ENCODE results near the gene UBE2V1. TPM values are rescaled to one million over a fixed set of nuclear protein-coding genes. Genes with fewer than 3 reads are reported as not detected.

Gene UBE2V1
- total and polyA plus RNA-seq, 2 donors (not counting 1 experiment from before 2014, with no cell fraction given) = 69.2 to 158 TPM

DNA sequence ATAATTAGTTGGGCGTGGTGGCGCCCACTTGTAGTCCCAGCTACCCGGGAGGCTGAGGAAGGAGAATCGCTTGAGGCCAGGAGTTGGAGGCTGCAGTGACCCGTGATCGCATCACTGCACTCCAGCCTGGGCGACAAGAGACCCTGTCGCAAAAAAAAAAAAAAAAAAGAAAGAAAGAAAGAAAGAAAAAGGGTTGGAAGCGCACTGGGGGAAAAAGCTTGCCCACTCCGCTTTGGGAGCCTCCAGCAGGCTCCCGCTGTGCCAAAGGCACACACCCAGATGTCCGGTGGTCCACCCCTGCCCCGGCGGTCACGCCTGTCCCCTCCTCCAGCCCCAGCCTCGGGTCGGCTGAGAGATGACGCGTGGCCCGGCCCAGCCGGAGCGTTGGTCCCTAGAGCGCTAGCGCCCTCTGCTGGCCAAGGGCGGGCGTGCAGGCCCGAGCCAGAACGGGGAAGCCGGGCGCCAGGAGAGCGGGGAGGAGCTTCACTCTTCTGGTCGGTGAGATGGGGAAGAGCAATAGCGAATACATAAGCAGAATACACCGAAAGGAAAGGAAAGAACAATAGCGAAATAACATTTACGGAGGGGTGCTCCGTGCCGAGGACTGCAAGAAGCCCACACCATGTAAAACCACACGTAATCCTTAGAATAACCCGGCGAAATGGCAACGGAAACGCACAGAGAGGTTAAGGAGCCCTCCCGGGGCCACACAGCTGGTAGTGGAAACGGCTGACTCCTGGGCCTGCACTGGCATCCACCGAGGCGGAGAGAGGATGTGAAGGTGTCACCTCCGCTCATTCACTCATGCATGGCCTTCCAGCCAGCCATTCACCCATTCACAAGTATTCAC lies 41.7 kb downstream of the UBE2V1 start:
- H3K4me2 ChIP-seq (replicated peaks; ENCODE audit: low read depth, low read length, poor library complexity, severe bottlenecking) = peak overlapping the region; percentile 84
- TF ChIP-seq, protein P1, sequence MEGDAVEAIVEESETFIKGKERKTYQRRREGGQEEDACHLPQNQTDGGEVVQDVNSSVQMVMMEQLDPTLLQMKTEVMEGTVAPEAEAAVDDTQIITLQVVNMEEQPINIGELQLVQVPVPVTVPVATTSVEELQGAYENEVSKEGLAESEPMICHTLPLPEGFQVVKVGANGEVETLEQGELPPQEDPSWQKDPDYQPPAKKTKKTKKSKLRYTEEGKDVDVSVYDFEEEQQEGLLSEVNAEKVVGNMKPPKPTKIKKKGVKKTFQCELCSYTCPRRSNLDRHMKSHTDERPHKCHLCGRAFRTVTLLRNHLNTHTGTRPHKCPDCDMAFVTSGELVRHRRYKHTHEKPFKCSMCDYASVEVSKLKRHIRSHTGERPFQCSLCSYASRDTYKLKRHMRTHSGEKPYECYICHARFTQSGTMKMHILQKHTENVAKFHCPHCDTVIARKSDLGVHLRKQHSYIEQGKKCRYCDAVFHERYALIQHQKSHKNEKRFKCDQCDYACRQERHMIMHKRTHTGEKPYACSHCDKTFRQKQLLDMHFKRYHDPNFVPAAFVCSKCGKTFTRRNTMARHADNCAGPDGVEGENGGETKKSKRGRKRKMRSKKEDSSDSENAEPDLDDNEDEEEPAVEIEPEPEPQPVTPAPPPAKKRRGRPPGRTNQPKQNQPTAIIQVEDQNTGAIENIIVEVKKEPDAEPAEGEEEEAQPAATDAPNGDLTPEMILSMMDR (IDR thresholded peaks at IDR 0.05) = peak; percentile 99
- TF ChIP-seq EZH2 (IDR thresholded peaks at IDR 0.05; ENCODE audit: borderline replicate concordance, insufficient read depth, low read depth, low read length, poor library complexity, severe bottlenecking) = no peak
- intact Hi-C loops (cut with micrococcal nuclease) = loop anchor here (1.0 to 5.0 kb wide), 5 partner anchors 15 to 98 kb away; no protein-coding TSS in a partner anchor
- ChIA-PET CTCF (interaction anchor here (0.6 to 15.9 kb wide), 63 partner anchors 9 to 459 kb away, joined by 3 to 531 read pairs (median 6); partner anchors contain the start of genes PEDS1, RNF114, SNAI1 and SPATA2), POLR2A (interaction anchor here (0.6 to 1.6 kb wide), 7 partner anchors 55 to 1434 kb away, joined by 3 to 27 read pairs (median 4); no protein-coding TSS in a partner anchor)
- Mint-ChIP-seq H3K27me3 (no peaks in the 10 kb centered on the region), H3K4me1 (peaks cover 5% of the 10 kb centered on the region), H3K27ac (no peak overlapping the region), H3K4me3 (peak overlapping the region; percentile 15), H3K9me3 (ENCODE audit: insufficient read depth) (no peaks in the 10 kb centered on the region)
- no peaks in the 10 kb centered on the region for H3K36me3 ChIP-seq (replicated peaks in 1 of 2; ENCODE audit: control extremely low read depth in 1 of 2, control insufficient read depth in 1 of 2, extremely low read depth in 1 of 2, insufficient read depth in 2 of 2, low read length in 1 of 2)
- peak overlapping the region in 3 of 5 experiments; percentile 25 to 54 (median 40) for H3K4me3 ChIP-seq (ENCODE audit: control extremely low read depth in 1 of 5, extremely low read depth in 1 of 5, insufficient read depth in 1 of 5, low read depth in 2 of 5, low read length in 4 of 5)
- WGBS (ENCODE audit: insufficient coverage) = 15% methylated on average over 43 of the region's 48 CpGs
- H2AFZ ChIP-seq (ENCODE audit: insufficient read depth, low read depth, low read length, poor library complexity, severe bottlenecking) = peak overlapping the region; percentile 72
- H4K20me1 ChIP-seq (ENCODE audit: control insufficient read depth, insufficient read depth, low read length, poor library complexity, severe bottlenecking) = no peaks in the 10 kb centered on the region
- peaks cover 5 to 10% of the 10 kb centered on the region in 2 donors for H3K4me1 ChIP-seq (ENCODE audit: control insufficient read depth in 2 of 2, insufficient read depth in 2 of 2, low read length in 2 of 2)
- no peaks in the 10 kb centered on the region for H3K79me2 ChIP-seq (ENCODE audit: control insufficient read depth, insufficient read depth, low read length)
- ATAC-seq (ENCODE audit: low read depth) (peak; percentile 100), DNase-seq (peak; percentile 91)
- peak overlapping the region; percentile 42 for H3K9ac ChIP-seq (ENCODE audit: low read length)
- no peak overlapping the region for H3K27ac ChIP-seq (ENCODE audit: low read length in 2 of 2)
- H3K9me3 ChIP-seq (ENCODE audit: control extremely low read depth in 1 of 3, control insufficient read depth in 2 of 3, insufficient read depth in 1 of 3, low read length in 2 of 3) = no peaks in the 10 kb centered on the region
- no peaks in the 10 kb centered on the region for H3K27me3 ChIP-seq (replicated peaks in 1 of 4; ENCODE audit: control extremely low read depth in 1 of 4, control insufficient read depth in 3 of 4, insufficient read depth in 4 of 4, low read length in 3 of 4)
